Lung (tissue), 12 donors: ENCODE measurements around the gene ATG5. TPM values are rescaled to one million over a fixed set of nuclear protein-coding genes. Genes with fewer than 3 reads are reported as not detected.
"Not testable (repeated sequence)": the region's sequence is repeated elsewhere in the genome, so short reads cannot be mapped to it uniquely, and the experiment has no call there.

Experiments
- ATAC-seq: fragments of 200-7000 bp; cut with Tn5 transposase; one replicate; pipeline ENCODE4 v1.9.1; 2020; ENCODE audit warnings: moderate number of reproducible peaks; ENCODE audit not compliant: insufficient read depth, low FRiP score
- DNase-seq, 3 donors: peaks; one replicate each; pipeline ENCODE4 v3.0.0-alpha.2; 2013 to 2017
- H3K27ac ChIP-seq, 2 donors: one replicate each; pipeline ENCODE4 v1.5.1; 2013; ENCODE audit warnings: mild to moderate bottlenecking in 2 of 2, moderate library complexity in 2 of 2, control low read depth in 1 of 2, inconsistent platforms in 1 of 2, low read depth in 1 of 2, low read length in 1 of 2
- H3K27me3 ChIP-seq, 3 donors: one replicate each; pipeline ENCODE4 v1.5.1; 2013; ENCODE audit warnings: low read length in 2 of 3; ENCODE audit not compliant: control insufficient read depth in 3 of 3, insufficient read depth in 3 of 3
- H3K36me3 ChIP-seq, 4 donors: one replicate each; pipeline ENCODE4 v1.5.1; 2013; ENCODE audit warnings: low read length in 4 of 4, mild to moderate bottlenecking in 1 of 4, moderate library complexity in 1 of 4; ENCODE audit not compliant: control insufficient read depth in 4 of 4, insufficient read depth in 4 of 4
- H3K4me1 ChIP-seq, 5 donors: one replicate each; pipeline ENCODE4 v1.5.1; 2013; ENCODE audit warnings: low read length in 5 of 5, mild to moderate bottlenecking in 2 of 5, moderate library complexity in 1 of 5; ENCODE audit not compliant: control insufficient read depth in 5 of 5, insufficient read depth in 5 of 5
- H3K4me3 ChIP-seq: one replicate; pipeline ENCODE4 v1.5.1; 2013; ENCODE audit warnings: mild to moderate bottlenecking, control low read depth, moderate library complexity
- H3K9ac ChIP-seq, 2 donors: one replicate each; pipeline ENCODE4 v1.5.1; 2013; ENCODE audit warnings: low read length in 2 of 2, control low read depth in 1 of 2; ENCODE audit not compliant: insufficient read depth in 1 of 2
- H3K9me3 ChIP-seq, 4 donors: one replicate each; pipeline ENCODE4 v1.5.1; 2013; ENCODE audit warnings: low read length in 3 of 4, mild to moderate bottlenecking in 1 of 4, moderate library complexity in 1 of 4; ENCODE audit not compliant: control insufficient read depth in 4 of 4, insufficient read depth in 3 of 4
- CTCF ChIP-seq: IDR thresholded peaks from 2 replicates; pipeline ENCODE4 v1.5.1; 2012; ENCODE audit warnings: mild to moderate bottlenecking; ENCODE audit errors: control extremely low read depth, extremely low read depth
- WGBS, 2 donors: extraction: QIAGEN DNeasy Blood & Tissue Kit; methylation state at CpG; one replicate each; pipeline ENCODE4 v1.1.7; 2013; 5-methylcytosine and 5-hydroxymethylcytosine counted together
- polyA plus RNA-seq, 2 donors: library from polyadenylated mRNA; stranded (reverse); fragments of 200-250 nt; gene quantifications; one replicate each; pipeline ENCODE4 v1.2.1, GENCODE V29; 2013
- total RNA-seq, 2 donors: library from RNA; depleted of rRNA in 1 of 2; stranded (reverse); fragments of >200 nt in 1 of 2; gene quantifications; one replicate each; pipeline ENCODE4 v1.2.1, GENCODE V29; 2014 to 2021
- donor health status: control.
- donor health status: control.
- donor health status: Bipolar disorder and iron deficiency.
- donor health status: healthy.
- donor health status: DM: yes; HTN: yes; CAD: no.

The ATG5 gene
- total and polyA plus RNA-seq, 4 donors: 15.0 to 54.2 (median 22.3) TPM

DNA sequence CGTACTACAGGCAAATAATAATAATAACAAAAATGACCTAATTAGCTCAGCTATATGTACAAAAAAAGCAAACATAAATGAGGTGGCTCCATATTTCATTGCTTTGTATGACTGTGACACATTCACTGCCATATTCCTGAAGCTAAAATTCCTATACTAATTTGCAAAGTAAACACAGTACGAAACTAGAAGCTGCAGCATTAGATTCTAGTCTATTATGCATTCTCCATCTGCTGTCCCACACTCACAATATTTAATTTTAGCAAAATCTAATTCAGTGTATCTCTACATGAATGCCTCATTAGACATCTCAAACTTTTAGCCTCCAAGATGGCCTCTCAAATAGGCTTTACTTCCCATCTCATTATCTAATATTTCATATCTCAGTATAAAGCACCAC is 55.1 kb downstream of the ATG5 start:
- no peak overlapping the region for H3K9ac ChIP-seq
- ATAC-seq: no peak
- H3K27ac ChIP-seq: no peak overlapping the region
- H3K27me3 ChIP-seq: no peaks in the 10 kb centered on the region
- no peak for TF ChIP-seq CTCF
- H3K4me1 ChIP-seq: peaks cover 0 to 5% (median 0%) of the 10 kb centered on the region in 5 donors
- H3K4me3 ChIP-seq: no peak overlapping the region
- peaks cover 0 to 6% (median 1%) of the 10 kb centered on the region in 4 donors for H3K9me3 ChIP-seq
- WGBS, 2 donors: 93% methylated on average over 2 of the region's 2 CpGs
- peaks cover 0 to 3% (median 0%) of the 10 kb centered on the region in 4 donors for H3K36me3 ChIP-seq
- no peak for DNase-seq

DNA sequence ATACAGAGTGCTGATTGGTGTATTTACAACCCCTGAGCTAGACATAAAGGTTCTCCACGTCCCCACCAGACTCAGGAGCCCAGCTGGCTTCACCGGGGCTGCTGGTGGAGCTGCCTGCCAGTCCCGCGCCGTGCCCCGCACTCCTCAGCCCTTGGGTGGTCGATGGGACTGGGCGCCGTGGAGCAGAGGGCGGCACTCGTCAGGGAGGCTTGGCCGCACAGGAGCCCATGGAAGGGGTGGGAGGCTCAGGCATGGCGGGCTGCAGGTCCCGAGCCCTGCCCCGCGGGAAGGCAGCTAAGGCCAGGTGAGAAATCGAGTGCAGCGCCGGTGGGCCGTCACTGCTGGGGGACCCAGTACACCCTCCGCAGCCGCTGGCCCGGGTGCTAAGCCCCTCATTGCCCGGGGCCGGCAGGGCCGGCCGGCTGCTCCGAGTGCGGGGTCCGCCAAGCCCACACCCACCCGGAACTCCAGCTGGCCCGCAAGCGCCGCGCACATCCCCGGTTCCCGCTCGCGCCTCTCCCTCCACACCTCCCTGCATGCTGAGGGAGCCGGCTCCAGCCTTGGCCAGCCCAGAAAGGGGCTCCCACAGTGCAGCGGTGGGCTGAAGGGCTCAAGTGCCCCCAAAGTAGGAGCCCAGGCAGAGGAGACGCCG is 56.2 kb downstream of the ATG5 start:
- H3K27me3 ChIP-seq, H3K4me3 ChIP-seq, H3K9me3 ChIP-seq, ATAC-seq, H3K27ac ChIP-seq, H3K4me1 ChIP-seq, H3K36me3 ChIP-seq, DNase-seq, H3K9ac ChIP-seq: not testable (repeated sequence)
- 94 to 98% methylated on average over 37 to 43 of the region's 43 CpGs for WGBS, 2 donors

- H3K9me3 ChIP-seq, ATAC-seq, H3K27ac ChIP-seq, H3K4me3 ChIP-seq, DNase-seq, H3K9ac ChIP-seq, H3K36me3 ChIP-seq, H3K4me1 ChIP-seq, H3K27me3 ChIP-seq: not testable (repeated sequence)
- WGBS, 2 donors: 99% methylated on average over 4 of the region's 4 CpGs
Observed at GRCh38 chr6:106268500-106268899, 57.1 kb downstream of the ATG5 start.

DNA sequence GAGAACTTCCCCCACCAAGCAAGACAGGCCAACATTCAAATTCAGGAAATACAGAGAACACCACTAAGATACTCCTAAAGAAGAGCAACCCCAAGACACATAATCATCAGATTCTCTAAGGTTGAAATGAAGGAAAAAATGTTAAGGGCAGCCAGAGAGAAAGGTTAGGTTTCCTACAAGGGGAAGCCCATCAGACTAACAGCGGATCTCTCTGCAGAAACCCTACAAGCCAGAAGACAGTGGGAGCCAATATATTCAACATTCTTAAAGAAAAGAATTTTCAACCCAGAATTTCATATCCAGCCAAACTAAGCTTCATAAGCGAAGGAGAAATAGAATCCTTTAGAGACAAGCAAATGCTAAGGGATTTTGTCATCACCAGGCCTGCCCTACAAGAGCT is 61.1 kb downstream of the ATG5 start:
- H3K36me3 ChIP-seq, H3K27ac ChIP-seq, H3K9me3 ChIP-seq, H3K9ac ChIP-seq, H3K27me3 ChIP-seq, H3K4me3 ChIP-seq, DNase-seq, H3K4me1 ChIP-seq, ATAC-seq: not testable (repeated sequence)
- WGBS, 2 donors: 95 to 98% methylated on average over 2 of the region's 2 CpGs

GRCh38 chr6:106259748-106260147 is 65.8 kb downstream of the ATG5 start:
- 98% methylated on average over 2 of the region's 2 CpGs for WGBS, 2 donors
- not testable (repeated sequence) for ATAC-seq, H3K9ac ChIP-seq, H3K4me3 ChIP-seq, DNase-seq, H3K27ac ChIP-seq, H3K36me3 ChIP-seq, H3K9me3 ChIP-seq, H3K4me1 ChIP-seq, H3K27me3 ChIP-seq
